CD4-positive, alpha-beta T cell treated with Interleukin-10 for 1 hour (primary cell): ENCODE data around the gene DHRSX.
"Not testable (repeated sequence)": the region's sequence is repeated elsewhere in the genome, so short reads cannot be mapped to it uniquely, and the experiment has no call there.

Source experiments
- DNase-seq: peaks from one replicate; pipeline ENCODE4 v3.0.0-alpha.2; 2020

DHRSX gene

GRCh38 chrX:2419418-2419817 lies 81.4 kb downstream of the DHRSX start:
- DNase-seq, result not testable (repeated sequence)

GRCh38 chrX:2418000-2418399 lies 82.8 kb downstream of the DHRSX start:
- DNase-seq, result no peak

- no peak for DNase-seq
Measured at GRCh38 chrX:2416851-2417604, 83.7 kb downstream of the DHRSX start.

- no peak for DNase-seq
Measured at GRCh38 chrX:2414384-2414783, 86.4 kb downstream of the DHRSX start.

- no peak for DNase-seq
Measured at GRCh38 chrX:2413969-2414368, 86.8 kb downstream of the DHRSX start.

- no peak for DNase-seq
Measured at GRCh38 chrX:2412131-2412530, 88.6 kb downstream of the DHRSX start.

- DNase-seq, result no peak
Measured at GRCh38 chrX:2410279-2411020, 90.3 kb downstream of the DHRSX start.

GRCh38 chrX:2409796-2410195 lies 91.0 kb downstream of the DHRSX start:
- DNase-seq, result no peak

GRCh38 chrX:2408856-2409255 lies 91.9 kb downstream of the DHRSX start:
- DNase-seq, result no peak

GRCh38 chrX:2406891-2407518 lies 93.8 kb downstream of the DHRSX start:
- DNase-seq, result no peak

GRCh38 chrX:2404776-2405175 lies 96.0 kb downstream of the DHRSX start:
- no peak for DNase-seq

- no peak for DNase-seq
Measured at GRCh38 chrX:2402361-2402690, 98.5 kb downstream of the DHRSX start.

- no peak for DNase-seq
Measured at GRCh38 chrX:2401590-2402360, 99.0 kb downstream of the DHRSX start.

GRCh38 chrX:2401201-2401589 lies 99.6 kb downstream of the DHRSX start:
- DNase-seq, result no peak

GRCh38 chrX:2398064-2398656 lies 102.6 kb downstream of the DHRSX start:
- no peak for DNase-seq

- no peak for DNase-seq
Measured at GRCh38 chrX:2397229-2398063, 103.3 kb downstream of the DHRSX start.

GRCh38 chrX:2395261-2395992 lies 105.3 kb downstream of the DHRSX start:
- no peak for DNase-seq

GRCh38 chrX:2391869-2392606 lies 108.7 kb downstream of the DHRSX start:
- DNase-seq, result no peak

GRCh38 chrX:2390754-2391153 lies 110.0 kb downstream of the DHRSX start:
- DNase-seq, result no peak

GRCh38 chrX:2389731-2390130 lies 111.0 kb downstream of the DHRSX start:
- DNase-seq, result not testable (repeated sequence)

- DNase-seq, result no peak
Measured at GRCh38 chrX:2389324-2389723, 111.5 kb downstream of the DHRSX start.
